Gastrocnemius medialis (tissue), 4 donors: ENCODE results near the gene KRT12. TPM values are rescaled to one million over a fixed set of nuclear protein-coding genes. Genes with fewer than 3 reads are reported as not detected.

Experiments used
- ATAC-seq, 2 donors: fragments of 150-250 bp; one replicate each; pipeline ENCODE4 v1.9.1; 2016
- DNase-seq, 2 donors: peaks; one replicate each; pipeline ENCODE4 v3.0.0-alpha.2; 2019
- H3K27ac ChIP-seq, 4 donors: fragments of 200-600 bp; sonication (generic); 1 replicate in 1 of 4; 2 replicates in 3 of 4; pipeline ENCODE4 v1.5.1; 2016 to 2018; ENCODE audit warnings: mild to moderate bottlenecking in 2 of 4, moderate library complexity in 1 of 4
- H3K27me3 ChIP-seq, 3 donors: fragments of 200-600 bp; sonication (generic) in 2 of 3; 1 replicate in 1 of 3; 2 replicates in 2 of 3; pipeline versions ENCODE4 v1.5.1 to v1.6.0; 2016 to 2019; ENCODE audit warnings: mild to moderate bottlenecking in 1 of 3, moderate library complexity in 1 of 3
- H3K36me3 ChIP-seq, 2 donors: fragments of 200-600 bp; sonication (generic) in 1 of 2; one replicate each; pipeline ENCODE4 v1.5.1; 2017 to 2018
- H3K4me1 ChIP-seq, 2 donors: fragments of 200-600 bp; sonication (generic) in 1 of 2; one replicate each; pipeline ENCODE4 v1.5.1; 2016 to 2017; ENCODE audit warnings: mild to moderate bottlenecking in 2 of 2
- H3K4me3 ChIP-seq, 4 donors: fragments of 200-600 bp; sonication (generic) in 3 of 4; 1 replicate in 1 of 4; 2 replicates in 3 of 4; pipeline ENCODE4 v1.5.1; 2016 to 2019; ENCODE audit warnings: mild to moderate bottlenecking in 2 of 4
- H3K9me3 ChIP-seq, 3 donors: fragments of 200-600 bp; sonication (generic) in 2 of 3; 1 replicate in 1 of 3; 2 replicates in 2 of 3; pipeline ENCODE4 v1.5.1; 2016 to 2019
- CTCF ChIP-seq, 5 experiments: fragments of 450-650 bp in 3 of 5; fragments of 200-600 bp in 2 of 5; sonication (generic) in 2 of 5; IDR thresholded peaks in 4 of 5; conservative IDR thresholded peaks in 1 of 5; 1 replicate in 4 of 5; 2 replicates in 1 of 5; pipeline ENCODE4 v1.5.1; 2016 to 2019; ENCODE audit warnings: antibody characterized with exemption in 5 of 5, mild to moderate bottlenecking in 3 of 5, moderate library complexity in 3 of 5
- POLR2A ChIP-seq, 2 donors: fragments of 450-650 bp; IDR thresholded peaks; one replicate each; pipeline ENCODE4 v1.6.1; 2017; ENCODE audit warnings: antibody characterized with exemption in 2 of 2, mild to moderate bottlenecking in 2 of 2, moderate library complexity in 2 of 2
- in situ Hi-C, 4 donors: fragments of 200-750 bp; cut with MboI; loops; one replicate each; pipeline versions ENCODE4 v1.15.0 to v1.8.0; 2017; ENCODE audit warnings: low sequenced_read_pairs in 4 of 4
- intact Hi-C: fragments of 100-400 bp; cut with DNase I; formaldehyde crosslinking; loops from one replicate; pipeline ENCODE4 v1.15.1; 2023; ENCODE audit warnings: low total_unique reads
- total RNA-seq, 4 donors: library from RNA; depleted of rRNA; stranded (reverse); fragments of >200 nt; gene quantifications; one replicate each; pipeline versions ENCODE4 v1.1.0 to v1.2.3, GENCODE V29; 2016

Gene KRT12
- total RNA-seq, 4 donors from 2014 or later = not detected

- Histone ChIP-seq H3K36me3 (no peaks in the 10 kb centered on the region), H3K4me1 (no peaks in the 10 kb centered on the region), H3K4me3 (no peak overlapping the region), H3K9me3 (no peaks in the 10 kb centered on the region), H3K27ac (no peak overlapping the region), H3K27me3 (peaks cover 10 to 22% (median 16%) of the 10 kb centered on the region in 3 donors)
- DNase-seq (no peak), ATAC-seq (no peak)
- TF ChIP-seq CTCF (IDR thresholded peaks at IDR 0.05 in 4 of 5, conservative IDR thresholded peaks at IDR 0.05 in 1 of 5) (no peak), POLR2A (IDR thresholded peaks at IDR 0.05) (no peak)
- intact Hi-C loops = no loop called here
- in situ Hi-C loops = loop anchor here in 1 of 4 donors (25.0 kb wide), 1 partner anchor 674 kb away; the partner anchor contains the start of gene KRT9
These were observed 21.2 kb upstream of the KRT12 start for GRCh38 chr17:40888196-40888720.

- no peak for TF ChIP-seq CTCF (IDR thresholded peaks at IDR 0.05 in 4 of 5, conservative IDR thresholded peaks at IDR 0.05 in 1 of 5)
- no peak for TF ChIP-seq POLR2A (IDR thresholded peaks at IDR 0.05)
- DNase-seq (no peak), ATAC-seq (no peak)
- H3K4me3 ChIP-seq = no peak overlapping the region
- H3K27ac ChIP-seq = no peak overlapping the region
- peaks cover 10 to 18% (median 12%) of the 10 kb centered on the region in 3 donors for H3K27me3 ChIP-seq
- in situ Hi-C loops = loop anchor here in 1 of 4 donors (25.0 kb wide), 1 partner anchor 676 kb away; the partner anchor contains the start of gene KRT9
- intact Hi-C loops = no loop called here
- no peaks in the 10 kb centered on the region for H3K9me3 ChIP-seq
- H3K4me1 ChIP-seq = no peaks in the 10 kb centered on the region
- no peaks in the 10 kb centered on the region for H3K36me3 ChIP-seq
These were observed 19.1 kb upstream of the KRT12 start for GRCh38 chr17:40886090-40886489.

- Histone ChIP-seq H3K27me3 (peaks cover 10 to 16% (median 12%) of the 10 kb centered on the region in 3 donors), H3K4me3 (no peak within 1 kb of the TSS), H3K36me3 (no peaks in the 10 kb centered on the region), H3K9me3 (no peaks in the 10 kb centered on the region), H3K4me1 (no peaks in the 10 kb centered on the region), H3K27ac (no peak within 1 kb of the TSS)
- TF ChIP-seq POLR2A (IDR thresholded peaks at IDR 0.05) (no peak), CTCF (IDR thresholded peaks at IDR 0.05 in 4 of 5, conservative IDR thresholded peaks at IDR 0.05 in 1 of 5) (no peak)
- in situ Hi-C loops (loop anchor here in 1 of 4 donors (25.0 kb wide), 1 partner anchor 677 kb away; the partner anchor contains the start of gene KRT9), intact Hi-C loops (no loop called here)
- no peak for DNase-seq
- ATAC-seq = no peak
These were observed 17.9 kb upstream of the KRT12 start, which contains the start of gene KRT20 for GRCh38 chr17:40884708-40885512. TSS of gene KRT20 (minus strand) at chr17:40885242. CDS start at chr17:40885185, 57 bp downstream.

GRCh38 chr17:40883626-40884334 is 16.8 kb upstream of the KRT12 start:
- ATAC-seq (no peak), DNase-seq (no peak)
- Histone ChIP-seq H3K9me3 (no peaks in the 10 kb centered on the region), H3K27me3 (peaks cover 0 to 7% (median 5%) of the 10 kb centered on the region in 3 donors), H3K27ac (no peak overlapping the region), H3K36me3 (no peaks in the 10 kb centered on the region), H3K4me1 (no peaks in the 10 kb centered on the region), H3K4me3 (no peak overlapping the region)
- intact Hi-C loops (no loop called here), in situ Hi-C loops (loop anchor here in 1 of 4 donors (25.0 kb wide), 1 partner anchor 679 kb away; the partner anchor contains the start of gene KRT9)
- TF ChIP-seq CTCF (IDR thresholded peaks at IDR 0.05 in 4 of 5, conservative IDR thresholded peaks at IDR 0.05 in 1 of 5) (no peak), POLR2A (IDR thresholded peaks at IDR 0.05) (no peak)
